ENCODE measurements around the gene MUC5AC. TPM values are rescaled to one million over a fixed set of nuclear protein-coding genes. Genes with fewer than 3 reads are reported as not detected.

The MUC5AC gene
- total RNA-seq, 1 experiment from 2014 or later, result under 0.01 TPM

DNA sequence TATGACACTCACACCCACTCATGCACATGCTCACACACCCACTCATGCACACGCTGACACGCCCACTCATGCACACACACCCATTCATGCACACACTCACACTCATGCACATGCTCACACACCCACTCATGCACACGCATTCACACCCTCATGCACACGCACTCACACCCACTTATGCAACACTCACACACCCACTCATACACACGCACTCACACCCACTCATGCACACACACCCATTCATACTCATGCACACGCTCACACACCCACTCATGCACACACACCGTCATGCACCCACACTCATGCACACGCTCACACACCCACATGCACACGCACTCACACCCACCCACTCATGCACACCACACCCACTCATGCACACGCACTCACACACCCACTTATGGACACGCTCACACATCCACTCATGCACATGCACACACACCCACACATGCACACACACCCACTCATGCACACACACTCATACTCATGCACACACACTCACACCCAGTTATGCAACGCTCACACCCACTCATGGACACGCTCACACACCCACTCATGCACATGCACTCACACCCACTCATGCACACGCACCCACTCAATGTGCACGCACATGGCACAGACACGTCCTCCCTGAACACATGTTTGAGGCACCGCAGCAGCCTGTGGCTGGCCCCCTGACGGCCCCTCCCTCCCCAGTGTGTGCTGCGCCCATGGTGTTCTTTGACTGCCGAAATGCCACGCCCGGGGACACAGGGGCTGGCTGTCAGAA lies 17.9 kb downstream of the MUC5AC start (continued):
- TF ChIP-seq, protein P1, sequence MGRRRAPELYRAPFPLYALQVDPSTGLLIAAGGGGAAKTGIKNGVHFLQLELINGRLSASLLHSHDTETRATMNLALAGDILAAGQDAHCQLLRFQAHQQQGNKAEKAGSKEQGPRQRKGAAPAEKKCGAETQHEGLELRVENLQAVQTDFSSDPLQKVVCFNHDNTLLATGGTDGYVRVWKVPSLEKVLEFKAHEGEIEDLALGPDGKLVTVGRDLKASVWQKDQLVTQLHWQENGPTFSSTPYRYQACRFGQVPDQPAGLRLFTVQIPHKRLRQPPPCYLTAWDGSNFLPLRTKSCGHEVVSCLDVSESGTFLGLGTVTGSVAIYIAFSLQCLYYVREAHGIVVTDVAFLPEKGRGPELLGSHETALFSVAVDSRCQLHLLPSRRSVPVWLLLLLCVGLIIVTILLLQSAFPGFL (CRISPR knock-in tag; IDR thresholded peaks at IDR 0.05; ENCODE audit: borderline replicate concordance), result no peak
- TF ChIP-seq HMGA2 (CRISPR knock-in tag; IDR thresholded peaks at IDR 0.05) (no peak), CREM (CRISPR knock-in tag; IDR thresholded peaks at IDR 0.05) (no peak), E2F5 (CRISPR knock-in tag; IDR thresholded peaks at IDR 0.05) (no peak), ZNF423 (CRISPR knock-in tag; IDR thresholded peaks at IDR 0.05) (no peak), SMAD4 (CRISPR knock-in tag; IDR thresholded peaks at IDR 0.05) (no peak), MAX (CRISPR knock-in tag; IDR thresholded peaks at IDR 0.05) (no peak), ELF4 (CRISPR knock-in tag; IDR thresholded peaks at IDR 0.05; ENCODE audit: low read depth) (no peak), NFE2L1 (CRISPR knock-in tag; IDR thresholded peaks at IDR 0.05) (no peak), NR2C2 (CRISPR knock-in tag; IDR thresholded peaks at IDR 0.05) (no peak), ZNF263 (CRISPR knock-in tag; IDR thresholded peaks at IDR 0.05; ENCODE audit: low read depth) (no peak), ERG (CRISPR knock-in tag; IDR thresholded peaks at IDR 0.05) (no peak), IRF1 (CRISPR knock-in tag; IDR thresholded peaks at IDR 0.05) (no peak), ZNF532 (CRISPR knock-in tag; IDR thresholded peaks at IDR 0.05; ENCODE audit: borderline replicate concordance) (no peak), ZNF121 (CRISPR knock-in tag; IDR thresholded peaks at IDR 0.05) (no peak)
- TF ChIP-seq, protein P2, sequence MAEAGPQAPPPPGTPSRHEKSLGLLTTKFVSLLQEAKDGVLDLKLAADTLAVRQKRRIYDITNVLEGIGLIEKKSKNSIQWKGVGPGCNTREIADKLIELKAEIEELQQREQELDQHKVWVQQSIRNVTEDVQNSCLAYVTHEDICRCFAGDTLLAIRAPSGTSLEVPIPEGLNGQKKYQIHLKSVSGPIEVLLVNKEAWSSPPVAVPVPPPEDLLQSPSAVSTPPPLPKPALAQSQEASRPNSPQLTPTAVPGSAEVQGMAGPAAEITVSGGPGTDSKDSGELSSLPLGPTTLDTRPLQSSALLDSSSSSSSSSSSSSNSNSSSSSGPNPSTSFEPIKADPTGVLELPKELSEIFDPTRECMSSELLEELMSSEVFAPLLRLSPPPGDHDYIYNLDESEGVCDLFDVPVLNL (CRISPR knock-in tag; IDR thresholded peaks at IDR 0.05; ENCODE audit: borderline replicate concordance, low read depth), result no peak
